WI38 (cell line): Measurements from ENCODE around the gene DSCAML1.

Source experiments
- H3K4me3 ChIP-seq: 2 replicates; pipeline ENCODE4 v1.5.1; 2011; ENCODE audit warnings: low read depth, mild to moderate bottlenecking, control low read depth, low read length
- TF ChIP-seq, protein P1 (sequence below): IDR thresholded peaks from 2 replicates; pipeline ENCODE4 v1.5.1; 2012; ENCODE audit warnings: low read depth, mild to moderate bottlenecking, control low read depth, low read length

The DSCAML1 gene

DNA sequence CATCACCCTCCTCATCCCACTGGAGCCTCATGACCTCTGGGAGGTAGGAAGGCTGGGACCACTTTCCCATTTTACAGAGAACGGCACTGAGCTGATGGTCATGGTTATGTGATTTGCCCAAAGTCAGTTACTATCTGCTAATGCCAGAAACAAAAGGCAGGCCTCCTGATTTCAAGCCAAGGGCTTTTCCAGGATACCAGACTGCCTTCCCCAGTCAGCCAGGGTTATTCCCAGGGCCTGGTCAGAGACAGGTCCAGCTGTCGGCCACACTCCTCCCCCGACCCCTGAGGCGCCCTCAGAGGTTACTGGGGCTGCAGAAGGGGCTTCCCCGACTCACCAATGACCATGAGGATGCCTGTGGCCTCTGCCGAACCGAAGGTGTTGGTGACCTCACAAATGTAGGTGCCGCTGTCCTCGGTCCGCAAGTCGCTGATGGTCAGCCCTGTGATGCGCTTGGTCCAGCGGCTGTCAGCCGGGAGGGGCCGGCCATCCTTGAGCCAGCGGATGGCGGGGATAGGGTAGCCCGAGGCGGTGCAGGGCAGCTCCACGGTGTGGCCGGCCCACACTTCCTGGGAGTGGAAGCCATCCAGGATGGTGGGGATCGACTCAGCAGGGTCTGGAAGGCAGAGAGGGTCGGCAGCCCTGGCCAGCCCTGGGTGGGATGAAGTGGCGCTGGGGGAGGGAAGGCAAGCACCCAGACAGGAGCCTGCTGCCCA lies 272.4 kb downstream of the DSCAML1 start:
- H3K4me3 ChIP-seq: no peak overlapping the region
- TF ChIP-seq, protein P1, sequence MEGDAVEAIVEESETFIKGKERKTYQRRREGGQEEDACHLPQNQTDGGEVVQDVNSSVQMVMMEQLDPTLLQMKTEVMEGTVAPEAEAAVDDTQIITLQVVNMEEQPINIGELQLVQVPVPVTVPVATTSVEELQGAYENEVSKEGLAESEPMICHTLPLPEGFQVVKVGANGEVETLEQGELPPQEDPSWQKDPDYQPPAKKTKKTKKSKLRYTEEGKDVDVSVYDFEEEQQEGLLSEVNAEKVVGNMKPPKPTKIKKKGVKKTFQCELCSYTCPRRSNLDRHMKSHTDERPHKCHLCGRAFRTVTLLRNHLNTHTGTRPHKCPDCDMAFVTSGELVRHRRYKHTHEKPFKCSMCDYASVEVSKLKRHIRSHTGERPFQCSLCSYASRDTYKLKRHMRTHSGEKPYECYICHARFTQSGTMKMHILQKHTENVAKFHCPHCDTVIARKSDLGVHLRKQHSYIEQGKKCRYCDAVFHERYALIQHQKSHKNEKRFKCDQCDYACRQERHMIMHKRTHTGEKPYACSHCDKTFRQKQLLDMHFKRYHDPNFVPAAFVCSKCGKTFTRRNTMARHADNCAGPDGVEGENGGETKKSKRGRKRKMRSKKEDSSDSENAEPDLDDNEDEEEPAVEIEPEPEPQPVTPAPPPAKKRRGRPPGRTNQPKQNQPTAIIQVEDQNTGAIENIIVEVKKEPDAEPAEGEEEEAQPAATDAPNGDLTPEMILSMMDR: no peak

DNA sequence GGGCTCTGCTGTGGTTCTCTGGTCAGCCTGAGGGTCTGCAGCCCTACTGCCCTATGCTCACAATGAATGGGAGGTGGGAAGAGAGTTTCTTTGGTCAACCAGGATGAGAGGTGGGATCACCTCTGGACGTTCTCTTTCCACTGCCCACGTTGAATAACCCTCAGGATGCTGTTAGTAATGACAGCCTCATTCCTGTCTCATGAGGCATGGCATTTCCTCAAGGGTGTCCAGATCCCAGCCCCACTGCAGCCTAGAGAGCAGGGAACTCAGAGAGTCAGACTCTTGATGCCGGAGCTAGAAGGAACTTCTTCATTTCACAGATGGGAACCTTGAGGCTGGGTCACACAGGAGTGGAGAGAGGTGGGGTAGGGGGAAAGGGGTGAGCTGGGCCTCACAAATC lies 273.3 kb downstream of the DSCAML1 start:
- no peak overlapping the region for H3K4me3 ChIP-seq
- TF ChIP-seq, protein P1: no peak

DNA sequence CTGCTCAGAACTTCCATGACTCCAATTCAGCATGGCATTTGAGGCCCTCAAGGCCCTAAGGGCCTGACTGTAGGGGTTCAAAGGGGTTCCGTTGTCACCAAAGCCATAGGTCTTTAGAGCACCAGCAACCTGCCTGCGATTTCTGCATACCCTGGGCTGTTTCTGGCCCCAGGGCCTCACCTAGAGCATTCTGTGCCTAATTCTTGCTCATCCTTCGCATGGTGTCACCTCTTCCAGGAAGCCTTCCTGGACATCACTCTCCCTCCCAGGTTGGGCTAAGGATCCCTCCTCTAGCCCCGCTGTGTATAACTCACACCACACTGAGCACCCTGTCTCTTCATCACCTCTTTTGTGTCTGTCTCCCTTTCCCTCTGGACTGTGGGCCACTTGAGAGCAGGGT lies 275.0 kb downstream of the DSCAML1 start:
- TF ChIP-seq, protein P1: no peak
- H3K4me3 ChIP-seq: no peak overlapping the region

DNA sequence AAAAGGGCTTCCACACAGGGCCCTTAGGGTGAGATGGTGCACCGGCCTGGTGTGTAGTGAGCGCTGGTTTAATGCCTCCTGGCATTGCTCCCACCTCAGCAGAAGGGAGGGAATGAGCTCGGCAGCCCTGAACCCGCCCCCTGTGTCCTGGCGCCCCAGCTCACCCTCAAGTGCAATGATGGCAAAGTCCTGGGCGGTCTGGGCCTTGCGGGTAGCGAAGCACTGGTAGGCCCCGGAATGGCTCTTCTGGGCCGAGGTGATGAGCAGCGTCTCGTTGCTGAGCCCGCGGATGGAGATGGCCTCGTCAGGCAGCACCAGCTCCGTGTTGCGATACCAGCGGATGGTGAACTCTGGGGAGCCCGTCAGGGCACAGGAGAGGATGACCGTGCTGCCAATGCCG lies 276.1 kb downstream of the DSCAML1 start:
- H3K4me3 ChIP-seq: no peak overlapping the region
- TF ChIP-seq, protein P1: no peak

DNA sequence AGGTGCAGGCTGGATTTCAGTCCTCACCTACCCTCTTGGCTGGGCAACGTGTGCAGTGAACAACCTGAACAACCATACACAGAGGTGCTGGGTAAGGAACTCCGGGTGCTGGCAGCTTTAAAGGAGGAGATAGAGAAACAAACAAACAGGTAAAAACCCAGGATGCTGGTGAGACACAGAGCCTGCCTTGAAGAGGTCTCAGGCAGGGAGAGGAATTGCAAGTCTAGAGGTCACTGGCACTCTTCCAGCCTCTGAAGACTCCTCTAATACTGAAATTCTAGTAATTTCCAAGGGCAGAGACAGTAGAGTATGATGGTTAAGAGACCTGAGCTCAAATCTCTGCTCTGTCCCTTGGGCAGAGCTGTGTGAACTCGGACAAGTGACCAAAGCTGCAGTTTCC lies 276.8 kb downstream of the DSCAML1 start:
- TF ChIP-seq, protein P1: no peak
- no peak overlapping the region for H3K4me3 ChIP-seq

DNA sequence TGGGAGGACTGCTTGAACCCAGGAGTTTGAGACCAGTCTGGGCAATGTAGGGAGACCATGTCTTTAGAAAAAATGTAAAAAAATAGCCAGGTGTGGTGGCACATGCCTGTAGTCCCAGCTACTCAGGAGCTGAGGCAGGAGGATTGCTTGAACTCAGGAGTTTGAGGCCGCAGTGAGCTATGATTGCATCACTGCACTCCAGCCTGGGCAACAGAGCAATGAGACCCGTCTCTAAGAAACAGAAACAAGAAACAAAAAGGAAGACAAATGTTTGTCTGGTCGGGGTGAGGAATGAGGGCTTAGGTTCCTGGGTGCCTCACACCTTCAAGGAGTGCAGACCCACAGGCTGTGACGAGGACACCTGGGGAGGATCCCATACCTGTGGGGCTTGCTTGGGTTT lies 277.4 kb downstream of the DSCAML1 start:
- TF ChIP-seq, protein P1: no peak
- H3K4me3 ChIP-seq: no peak overlapping the region

DNA sequence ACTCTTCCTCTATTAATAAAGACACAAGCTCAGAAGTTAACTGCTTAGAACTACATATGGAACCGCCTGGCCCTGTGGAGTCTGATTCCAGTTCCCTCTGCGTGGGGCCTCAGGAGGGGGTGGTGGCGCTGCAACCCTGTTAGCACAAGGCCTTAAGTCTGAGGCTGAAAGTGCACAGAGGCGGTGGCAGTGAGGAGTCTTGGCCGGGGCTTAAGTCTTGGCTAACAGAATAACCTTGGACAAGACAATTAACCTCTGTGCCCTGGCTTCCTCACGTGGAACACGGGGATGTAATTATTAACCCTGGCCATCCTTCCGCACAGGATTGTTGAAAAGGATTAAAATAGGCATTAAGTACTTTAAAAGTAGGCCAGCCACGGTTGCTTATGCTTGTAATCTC lies 277.8 kb downstream of the DSCAML1 start:
- TF ChIP-seq, protein P1: no peak
- no peak overlapping the region for H3K4me3 ChIP-seq
